Hepatocyte (in vitro differentiated cells): ENCODE data around the gene DDX54. TPM values are rescaled to one million over a fixed set of nuclear protein-coding genes. Genes with fewer than 3 reads are reported as not detected.
A peak's percentile ranks its signal among the peaks of the same experiment; 100 is the strongest.

Source experiments
- DNase-seq: peaks from one replicate; pipeline ENCODE4 v3.0.0-alpha.2; 2016; ENCODE audit warnings: low spot score
- H2AFZ ChIP-seq: fragments of 200-600 bp; sonication (generic); 2 replicates; pipeline ENCODE4 v1.6.0; 2016; ENCODE audit warnings: antibody characterized with exemption, mild to moderate bottlenecking
- H3K27ac ChIP-seq: fragments of 200-600 bp; sonication (generic); 2 replicates; pipeline ENCODE4 v1.5.1; 2016; ENCODE audit warnings: mild to moderate bottlenecking
- H3K27me3 ChIP-seq: fragments of 200-600 bp; sonication (generic); 2 replicates; pipeline ENCODE4 v1.6.1; 2016
- H3K36me3 ChIP-seq: fragments of 200-600 bp; sonication (generic); replicated peaks from 2 replicates; pipeline ENCODE4 v1.5.1; 2016; ENCODE audit warnings: low read depth; ENCODE audit not compliant: insufficient read depth
- H3K4me1 ChIP-seq: fragments of 200-600 bp; sonication (generic); 2 replicates; pipeline ENCODE4 v1.5.1; 2016; ENCODE audit warnings: mild to moderate bottlenecking, moderate library complexity; ENCODE audit not compliant: insufficient read depth
- H3K4me2 ChIP-seq: fragments of 200-600 bp; sonication (generic); 2 replicates; pipeline ENCODE4 v1.6.0; 2016
- H3K4me3 ChIP-seq: fragments of 200-600 bp; sonication (generic); 2 replicates; pipeline ENCODE4 v1.5.1; 2016; ENCODE audit warnings: mild to moderate bottlenecking
- H3K79me2 ChIP-seq: fragments of 200-600 bp; sonication (generic); 2 replicates; pipeline ENCODE4 v1.6.0; 2017; ENCODE audit warnings: mild to moderate bottlenecking
- H3K9me2 ChIP-seq: fragments of 200-600 bp; sonication (generic); replicated peaks from 2 replicates; pipeline ENCODE4 v1.6.0; 2017; ENCODE audit warnings: mild to moderate bottlenecking; ENCODE audit not compliant: insufficient read depth
- H3K9me3 ChIP-seq: fragments of 200-600 bp; sonication (generic); 2 replicates; pipeline ENCODE4 v1.5.1; 2016; ENCODE audit warnings: low read depth, mild to moderate bottlenecking
- H4K20me1 ChIP-seq: fragments of 200-600 bp; sonication (generic); 2 replicates; pipeline ENCODE4 v1.6.0; 2016; ENCODE audit warnings: mild to moderate bottlenecking; ENCODE audit not compliant: insufficient read depth, poor library complexity, severe bottlenecking
- EZH2 ChIP-seq: fragments of 200-600 bp; sonication (generic); IDR thresholded peaks from 2 replicates; pipeline ENCODE4 v1.6.1; 2016; ENCODE audit warnings: antibody characterized with exemption, mild to moderate bottlenecking, borderline replicate concordance
- EZH2phosphoT487 ChIP-seq: fragments of 200-600 bp; sonication (generic); IDR thresholded peaks from one replicate; pipeline ENCODE4 v1.6.1; 2018; ENCODE audit warnings: antibody characterized with exemption, mild to moderate bottlenecking, low read depth, moderate library complexity; ENCODE audit not compliant: unreplicated experiment, severe bottlenecking
- WGBS: methylation state at CpG from one replicate; pipeline ENCODE4 v1.1.6; 2016; ENCODE audit warnings: low lambda C conversion rate; ENCODE audit errors: missing lambda C conversion rate; 5-methylcytosine and 5-hydroxymethylcytosine counted together
- polyA plus RNA-seq: library from polyadenylated mRNA; unstranded; fragments of >200 nt; fragmentation: Nextera tagmentation; extraction: Ambion mirVana; gene quantifications from 2 replicates; pipeline ENCODE4 v1.2.1, GENCODE V29; 2016
- total RNA-seq: library from RNA; depleted of rRNA; stranded (reverse); fragments of >200 nt; gene quantifications from 2 replicates; pipeline ENCODE4 v1.2.3, GENCODE V29; 2014
- TF ChIP-seq, protein P1 (sequence below): fragments of 200-600 bp; sonication (generic); IDR thresholded peaks from 2 replicates; pipeline ENCODE4 v1.5.1; 2016; ENCODE audit warnings: antibody characterized with exemption, mild to moderate bottlenecking; ENCODE audit not compliant: poor library complexity

The DDX54 gene
- total and polyA plus RNA-seq, 2 experiments from 2014 or later: 37.8 to 52.6 TPM

DNA sequence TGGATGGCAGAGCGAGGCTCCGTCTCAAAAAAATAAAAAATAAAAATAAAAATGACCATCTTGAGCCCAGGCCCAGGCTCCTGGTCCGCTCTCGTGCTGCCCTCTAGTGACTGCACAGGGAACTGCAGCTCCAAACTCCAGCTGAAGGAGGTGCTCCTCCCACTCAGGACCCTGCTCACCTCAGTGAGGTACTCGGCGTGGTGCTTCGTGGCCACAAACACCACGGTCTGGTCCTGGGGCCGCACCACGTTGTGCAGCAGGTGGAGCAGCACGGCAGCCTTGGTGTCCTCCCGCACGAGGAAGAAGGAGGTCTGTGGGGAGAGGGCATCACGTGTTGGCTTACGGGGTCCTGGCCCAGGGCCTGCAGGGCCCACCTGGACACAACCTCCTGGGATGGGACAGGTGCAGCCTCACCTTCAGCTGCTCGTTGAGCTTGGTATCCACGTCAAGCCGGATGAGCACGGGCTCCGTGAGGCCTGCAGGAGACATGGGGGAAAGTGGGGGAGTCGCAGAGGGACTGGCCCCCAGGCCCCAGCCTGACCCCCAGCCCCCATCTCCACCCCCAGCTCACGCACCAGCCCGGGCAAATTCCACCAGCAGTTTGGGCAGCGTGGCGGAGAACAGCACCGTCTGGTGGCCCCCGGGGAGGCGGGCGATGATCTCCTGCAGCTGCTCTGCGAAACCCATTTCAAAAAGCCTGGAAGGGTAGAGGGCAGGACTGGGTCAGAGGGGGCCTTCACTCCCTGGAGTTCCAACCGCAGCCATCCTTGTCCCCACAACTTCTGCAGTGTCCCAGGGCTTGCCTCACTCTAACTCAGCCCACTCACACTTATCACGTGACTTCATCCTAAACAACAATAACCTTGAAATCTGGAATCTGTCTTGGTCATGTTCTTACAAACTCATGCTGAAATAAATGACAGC, 10.6 kb downstream of the DDX54 start:
- Histone ChIP-seq H3K4me3 (no peak overlapping the region), H3K79me2 (no peaks in the 10 kb centered on the region), H3K27me3 (no peaks in the 10 kb centered on the region), H4K20me1 (no peaks in the 10 kb centered on the region), H3K9me2 (no peaks in the 10 kb centered on the region), H3K4me2 (no peak overlapping the region), H2AFZ (no peak overlapping the region), H3K9me3 (no peaks in the 10 kb centered on the region), H3K36me3 (no peaks in the 10 kb centered on the region), H3K4me1 (no peaks in the 10 kb centered on the region), H3K27ac (no peak overlapping the region)
- peak; percentile 80 for DNase-seq
- 67% methylated on average over 27 of the region's 32 CpGs for WGBS
- TF ChIP-seq EZH2 (no peak), EZH2phosphoT487 (no peak)
- TF ChIP-seq, protein P1, sequence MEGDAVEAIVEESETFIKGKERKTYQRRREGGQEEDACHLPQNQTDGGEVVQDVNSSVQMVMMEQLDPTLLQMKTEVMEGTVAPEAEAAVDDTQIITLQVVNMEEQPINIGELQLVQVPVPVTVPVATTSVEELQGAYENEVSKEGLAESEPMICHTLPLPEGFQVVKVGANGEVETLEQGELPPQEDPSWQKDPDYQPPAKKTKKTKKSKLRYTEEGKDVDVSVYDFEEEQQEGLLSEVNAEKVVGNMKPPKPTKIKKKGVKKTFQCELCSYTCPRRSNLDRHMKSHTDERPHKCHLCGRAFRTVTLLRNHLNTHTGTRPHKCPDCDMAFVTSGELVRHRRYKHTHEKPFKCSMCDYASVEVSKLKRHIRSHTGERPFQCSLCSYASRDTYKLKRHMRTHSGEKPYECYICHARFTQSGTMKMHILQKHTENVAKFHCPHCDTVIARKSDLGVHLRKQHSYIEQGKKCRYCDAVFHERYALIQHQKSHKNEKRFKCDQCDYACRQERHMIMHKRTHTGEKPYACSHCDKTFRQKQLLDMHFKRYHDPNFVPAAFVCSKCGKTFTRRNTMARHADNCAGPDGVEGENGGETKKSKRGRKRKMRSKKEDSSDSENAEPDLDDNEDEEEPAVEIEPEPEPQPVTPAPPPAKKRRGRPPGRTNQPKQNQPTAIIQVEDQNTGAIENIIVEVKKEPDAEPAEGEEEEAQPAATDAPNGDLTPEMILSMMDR: peak; percentile 98

DNA sequence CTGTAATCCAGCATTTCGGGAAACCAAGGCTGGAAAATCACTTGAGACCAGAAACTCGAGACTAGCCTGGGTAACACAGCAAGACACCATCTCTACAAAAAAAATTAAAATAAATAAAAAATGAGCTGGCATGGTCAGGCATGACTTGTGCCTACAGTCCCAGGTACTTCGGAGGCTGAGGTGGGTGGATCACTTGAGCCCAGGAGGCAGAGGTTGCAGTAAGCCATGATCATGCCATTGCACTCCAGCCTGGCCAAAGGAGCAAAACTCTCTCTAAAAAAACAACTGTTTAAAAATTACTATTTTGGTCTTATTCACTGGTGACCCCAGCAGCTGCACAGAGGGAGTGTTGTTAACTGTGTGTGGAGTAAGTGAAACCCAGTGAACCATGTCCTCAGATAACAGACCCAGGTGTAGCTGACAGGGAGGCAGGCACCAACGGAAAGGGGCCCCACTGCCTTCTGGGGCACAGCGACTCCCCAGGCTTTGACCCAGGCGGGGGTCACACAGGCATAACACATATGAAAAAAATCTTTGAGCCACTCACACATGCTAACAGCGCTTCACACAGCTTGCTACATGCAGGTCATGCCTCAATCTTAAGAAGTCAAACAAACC, 12.1 kb downstream of the DDX54 start:
- no peak for DNase-seq
- Histone ChIP-seq H3K4me1 (no peaks in the 10 kb centered on the region), H3K36me3 (no peaks in the 10 kb centered on the region), H3K9me3 (no peaks in the 10 kb centered on the region), H3K9me2 (no peaks in the 10 kb centered on the region), H3K79me2 (no peaks in the 10 kb centered on the region), H3K4me2 (no peak overlapping the region), H3K4me3 (no peak overlapping the region), H4K20me1 (no peaks in the 10 kb centered on the region), H2AFZ (no peak overlapping the region), H3K27ac (no peak overlapping the region), H3K27me3 (no peaks in the 10 kb centered on the region)
- WGBS: 91% methylated on average over 7 of the region's 7 CpGs
- no peak for TF ChIP-seq EZH2phosphoT487
- no peak for TF ChIP-seq EZH2
- TF ChIP-seq, protein P1: no peak

DNA sequence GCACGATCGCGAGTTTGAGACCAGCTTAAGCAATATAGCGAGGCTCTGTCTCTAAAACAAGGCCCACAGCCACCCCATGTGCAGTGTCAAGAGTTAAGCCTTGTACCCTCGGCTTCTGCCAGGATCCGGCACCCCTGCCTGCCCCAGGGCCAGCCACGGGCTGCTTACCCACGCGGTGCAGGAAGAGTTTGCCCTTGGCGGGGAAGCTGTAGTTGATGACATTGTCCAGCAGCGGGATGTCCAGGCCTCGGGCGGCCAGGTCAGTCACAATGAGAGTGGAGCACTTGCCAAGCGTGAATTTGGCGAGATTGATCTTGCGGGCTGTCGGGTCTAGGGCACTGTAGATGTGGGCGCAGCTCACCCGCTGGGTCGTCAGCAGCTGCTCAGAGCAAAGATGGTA, 13.1 kb downstream of the DDX54 start:
- Histone ChIP-seq H3K9me3 (no peaks in the 10 kb centered on the region), H2AFZ (no peak overlapping the region), H3K4me2 (no peak overlapping the region), H3K4me3 (no peak overlapping the region), H3K27ac (no peak overlapping the region), H3K9me2 (no peaks in the 10 kb centered on the region), H4K20me1 (no peaks in the 10 kb centered on the region), H3K79me2 (no peaks in the 10 kb centered on the region), H3K4me1 (no peaks in the 10 kb centered on the region), H3K36me3 (no peaks in the 10 kb centered on the region), H3K27me3 (no peaks in the 10 kb centered on the region)
- TF ChIP-seq EZH2: no peak
- no peak for TF ChIP-seq EZH2phosphoT487
- TF ChIP-seq, protein P1: no peak
- WGBS: 97% methylated on average over 20 of the region's 20 CpGs
- no peak for DNase-seq
